GM12872 (cell line): ENCODE measurements around the gene IRF8.

Experiments
- TF ChIP-seq, protein P1 (sequence below): IDR thresholded peaks from 3 replicates; pipeline ENCODE4 v1.5.1; 2011; ENCODE audit warnings: low read depth, mild to moderate bottlenecking, low read length, moderate library complexity; ENCODE audit not compliant: insufficient read depth

IRF8 gene

DNA sequence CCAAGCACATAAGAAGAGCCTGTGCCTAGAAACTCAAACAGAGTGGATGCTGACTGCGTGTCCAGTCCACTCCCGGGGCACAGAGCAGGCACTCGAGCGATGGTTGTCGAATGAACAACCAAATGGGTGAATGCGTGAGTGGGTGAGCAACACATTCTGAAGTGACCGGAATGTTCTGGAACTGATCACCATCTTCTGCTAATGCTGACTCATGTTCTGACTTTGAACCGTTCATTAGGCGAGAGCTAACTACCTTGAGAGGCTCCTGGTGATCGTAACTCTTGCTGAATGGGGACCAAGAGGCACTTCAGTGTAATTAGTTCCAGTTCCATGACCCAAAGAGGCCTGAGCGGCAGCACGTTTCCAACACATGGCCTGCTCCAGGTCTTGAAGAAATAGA lies 37.9 kb downstream of the IRF8 start:
- TF ChIP-seq, protein P1, sequence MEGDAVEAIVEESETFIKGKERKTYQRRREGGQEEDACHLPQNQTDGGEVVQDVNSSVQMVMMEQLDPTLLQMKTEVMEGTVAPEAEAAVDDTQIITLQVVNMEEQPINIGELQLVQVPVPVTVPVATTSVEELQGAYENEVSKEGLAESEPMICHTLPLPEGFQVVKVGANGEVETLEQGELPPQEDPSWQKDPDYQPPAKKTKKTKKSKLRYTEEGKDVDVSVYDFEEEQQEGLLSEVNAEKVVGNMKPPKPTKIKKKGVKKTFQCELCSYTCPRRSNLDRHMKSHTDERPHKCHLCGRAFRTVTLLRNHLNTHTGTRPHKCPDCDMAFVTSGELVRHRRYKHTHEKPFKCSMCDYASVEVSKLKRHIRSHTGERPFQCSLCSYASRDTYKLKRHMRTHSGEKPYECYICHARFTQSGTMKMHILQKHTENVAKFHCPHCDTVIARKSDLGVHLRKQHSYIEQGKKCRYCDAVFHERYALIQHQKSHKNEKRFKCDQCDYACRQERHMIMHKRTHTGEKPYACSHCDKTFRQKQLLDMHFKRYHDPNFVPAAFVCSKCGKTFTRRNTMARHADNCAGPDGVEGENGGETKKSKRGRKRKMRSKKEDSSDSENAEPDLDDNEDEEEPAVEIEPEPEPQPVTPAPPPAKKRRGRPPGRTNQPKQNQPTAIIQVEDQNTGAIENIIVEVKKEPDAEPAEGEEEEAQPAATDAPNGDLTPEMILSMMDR: no peak

DNA sequence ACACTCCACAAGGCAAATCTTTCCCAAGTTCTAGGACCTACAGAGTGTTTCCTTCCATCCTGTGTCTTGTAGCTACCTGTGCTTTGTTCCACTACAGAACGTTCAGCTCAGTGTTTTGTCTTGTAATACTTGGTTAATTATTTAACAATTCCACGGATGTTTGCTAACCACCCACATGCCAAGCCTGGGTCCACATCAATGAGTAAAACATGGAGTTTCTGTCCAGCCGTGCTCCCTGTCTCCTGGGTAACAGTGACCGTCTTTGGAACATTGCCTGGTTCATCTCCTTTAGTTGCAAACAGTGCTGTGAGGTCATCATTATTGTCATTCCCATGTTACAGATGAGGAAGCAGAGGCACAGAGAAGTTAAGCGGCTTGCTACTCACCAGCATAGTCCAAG lies 41.3 kb downstream of the IRF8 start:
- TF ChIP-seq, protein P1: no peak

DNA sequence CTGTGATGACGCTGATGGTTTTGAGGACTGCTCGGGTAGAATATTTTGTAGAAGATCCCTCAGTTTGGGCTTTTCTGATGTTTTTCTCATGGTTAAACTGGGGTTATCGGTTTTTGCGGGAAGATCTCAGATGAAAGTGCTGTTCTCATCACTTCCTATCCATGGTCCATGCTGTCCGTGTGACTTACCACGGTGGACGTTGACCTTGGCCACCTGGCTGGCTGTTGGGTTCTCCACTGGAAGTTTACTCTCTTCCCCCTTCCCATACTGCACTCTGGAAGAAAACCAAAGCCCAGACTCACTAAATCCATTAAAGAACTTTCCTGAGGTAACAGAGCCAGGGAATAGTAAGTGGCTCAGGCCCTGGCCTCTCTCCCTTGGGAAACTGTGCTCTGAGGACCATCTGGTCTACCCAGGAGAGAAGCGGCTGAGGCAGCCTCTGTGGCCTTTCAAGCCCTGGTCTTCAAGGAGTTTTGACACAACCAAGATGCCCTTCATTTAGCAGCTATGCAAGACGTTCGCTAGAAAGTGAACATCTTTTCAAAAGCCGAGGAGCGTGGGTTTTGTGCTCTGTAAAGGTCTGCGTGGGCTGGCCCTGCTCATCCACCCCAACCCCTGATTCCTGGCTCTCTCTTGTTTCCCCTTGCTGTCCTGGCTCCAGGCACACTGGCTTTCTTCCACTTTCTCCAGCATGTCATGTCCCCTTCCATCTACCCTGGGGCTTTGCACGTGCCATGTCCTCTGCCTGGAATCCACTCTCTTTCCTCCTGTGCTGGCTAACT lies 43.1 kb downstream of the IRF8 start:
- TF ChIP-seq, protein P1: no peak

DNA sequence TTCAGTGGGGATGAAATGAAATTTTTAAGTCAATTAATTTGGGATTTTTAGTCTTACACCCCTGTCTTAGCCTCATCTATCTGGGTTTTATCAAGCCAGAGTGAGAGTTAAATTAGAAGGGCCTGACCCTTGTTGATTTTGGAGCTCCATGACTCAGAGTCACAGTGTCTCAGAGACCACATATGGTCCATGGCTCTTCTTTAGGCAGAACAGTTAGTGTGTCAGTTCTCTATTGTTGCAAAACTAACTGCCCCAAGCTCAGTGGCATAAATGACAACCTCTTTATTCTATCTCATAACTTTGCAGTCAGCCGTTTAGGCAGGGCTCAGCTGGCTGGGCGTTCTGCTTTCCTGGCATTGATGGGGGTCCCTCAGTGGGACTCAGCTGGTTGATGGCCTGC lies 44.7 kb downstream of the IRF8 start:
- TF ChIP-seq, protein P1: no peak

DNA sequence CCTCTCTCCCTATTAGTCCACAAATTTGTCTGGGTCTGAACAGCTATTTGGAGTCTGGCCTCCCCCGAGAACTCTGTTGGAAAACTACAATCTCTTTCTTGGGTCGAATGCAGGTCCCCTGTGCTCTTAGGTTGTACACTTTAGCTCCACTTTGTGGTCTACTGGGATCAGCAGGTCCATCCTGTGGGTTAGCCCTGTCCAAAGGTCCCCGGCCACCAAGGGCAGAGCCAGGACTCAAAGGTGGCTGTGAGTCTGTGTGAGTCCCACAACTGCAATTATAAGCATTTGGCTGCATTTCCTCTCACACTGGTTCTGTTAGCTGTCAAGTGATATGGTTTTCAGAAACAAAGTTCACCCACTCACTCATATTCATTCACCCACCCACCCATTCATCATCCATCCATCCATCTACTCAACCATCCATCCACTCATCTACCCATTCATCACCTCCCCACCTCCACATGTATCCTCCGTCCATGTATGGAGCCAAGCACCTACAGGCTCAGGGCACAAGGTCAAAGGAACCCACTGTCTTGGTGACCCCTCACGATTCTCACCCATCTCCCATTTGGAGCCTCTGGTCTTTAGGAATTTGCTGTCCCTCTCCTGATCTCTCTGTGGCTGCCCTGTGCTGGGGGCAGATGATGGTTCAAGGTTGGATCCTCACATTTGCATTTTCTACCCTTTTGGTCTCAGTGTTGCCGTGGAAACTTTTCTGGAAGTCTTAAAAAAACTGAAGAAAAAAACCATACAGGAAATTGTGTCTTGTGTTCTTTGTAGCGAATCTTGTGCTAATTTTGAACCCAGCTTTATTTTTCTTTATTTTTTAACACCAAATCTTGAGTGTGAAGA lies 45.8 kb downstream of the IRF8 start:
- TF ChIP-seq, protein P1: no peak

DNA sequence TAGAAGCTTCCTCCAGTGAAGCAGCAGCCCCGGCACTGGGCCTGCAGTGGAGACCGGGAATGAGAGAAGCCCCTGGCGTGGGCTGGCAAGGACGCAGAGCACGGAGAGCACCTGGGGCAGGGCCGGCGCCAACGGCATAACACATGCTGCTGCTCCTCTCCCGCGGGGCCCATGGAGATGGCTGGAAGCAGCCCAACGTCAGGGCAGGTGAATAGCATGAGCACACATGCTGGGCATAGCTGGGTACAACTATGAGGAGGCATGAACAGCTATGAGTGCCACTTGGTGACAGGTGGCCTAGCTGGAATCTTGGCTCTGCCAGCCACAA lies 46.4 kb downstream of the IRF8 start:
- TF ChIP-seq, protein P1: no peak

DNA sequence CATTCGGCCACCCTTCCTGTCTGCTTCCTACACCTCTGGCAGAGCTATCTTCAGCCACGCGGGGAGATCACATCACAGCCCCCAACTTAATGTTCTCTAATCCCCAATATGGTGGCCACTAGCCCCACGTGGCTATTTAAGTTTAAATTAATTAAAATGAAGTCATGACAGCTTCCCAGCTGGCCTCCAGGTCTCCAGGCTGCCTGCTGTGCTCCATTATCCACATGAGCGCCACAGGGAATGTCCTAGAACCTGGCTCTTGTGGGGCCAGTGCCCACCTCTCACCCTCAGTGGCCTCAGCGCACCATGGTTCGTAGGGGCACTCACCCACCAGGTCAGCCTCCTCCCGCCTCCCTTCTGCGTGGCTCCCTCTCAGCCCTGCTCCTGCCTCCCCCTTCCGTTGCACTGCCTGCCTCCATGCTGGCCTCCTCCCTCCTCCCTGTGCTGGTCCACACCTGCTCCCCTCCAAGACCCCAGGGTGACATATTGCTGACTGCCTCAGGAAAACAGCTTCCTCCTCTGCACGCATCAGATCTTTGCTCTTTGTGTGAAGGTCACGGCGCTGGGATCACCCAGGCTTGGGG lies 47.7 kb downstream of the IRF8 start:
- TF ChIP-seq, protein P1: no peak
